CD14-positive monocyte (primary cell): Measurements from ENCODE around the gene NRSN1. TPM values are rescaled to one million over a fixed set of nuclear protein-coding genes. Genes with fewer than 3 reads are reported as not detected.
A peak's percentile ranks its signal among the peaks of the same experiment; 100 is the strongest.

ENCODE experiments used
- DNase-seq, 3 donors: peaks; one replicate each; pipeline ENCODE4 v3.0.0-alpha.2; 2011 to 2022
- H2AFZ ChIP-seq: 2 replicates; pipeline ENCODE4 v1.6.0; 2012; ENCODE audit warnings: mild to moderate bottlenecking, low read depth, low read length, inconsistent platforms; ENCODE audit not compliant: insufficient read depth, poor library complexity, severe bottlenecking
- H3K27ac ChIP-seq, 2 donors: 1 replicate in 1 of 2; 2 replicates in 1 of 2; pipeline ENCODE4 v1.5.1; 2012 to 2013; ENCODE audit warnings: low read length in 2 of 2, control low read depth in 1 of 2, inconsistent platforms in 1 of 2, low read depth in 1 of 2, mild to moderate bottlenecking in 1 of 2
- H3K27me3 ChIP-seq, 2 donors: one replicate each; pipeline versions ENCODE4 v1.6.0 to v1.6.1; 2011 to 2013; ENCODE audit warnings: low read length in 2 of 2; ENCODE audit not compliant: control insufficient read depth in 2 of 2, insufficient read depth in 2 of 2
- H3K36me3 ChIP-seq, 2 donors: replicated peaks in 1 of 2; 1 replicate in 1 of 2; 2 replicates in 1 of 2; pipeline versions ENCODE4 v1.5.1 to v1.6.1; 2012 to 2013; ENCODE audit warnings: low read length in 2 of 2, control low read depth in 1 of 2, inconsistent platforms in 1 of 2, mild to moderate bottlenecking in 1 of 2; ENCODE audit not compliant: insufficient read depth in 2 of 2, control insufficient read depth in 1 of 2
- H3K4me1 ChIP-seq, 2 donors: 1 replicate in 1 of 2; 2 replicates in 1 of 2; pipeline versions ENCODE4 v1.5.1 to v1.6.1; 2012 to 2013; ENCODE audit warnings: low read length in 2 of 2, control low read depth in 1 of 2, inconsistent platforms in 1 of 2, mild to moderate bottlenecking in 1 of 2, moderate library complexity in 1 of 2; ENCODE audit not compliant: insufficient read depth in 2 of 2, control insufficient read depth in 1 of 2
- H3K4me2 ChIP-seq: replicated peaks from 2 replicates; pipeline ENCODE3; 2012; ENCODE audit warnings: low read length, moderate library complexity, mild to moderate bottlenecking; ENCODE audit not compliant: poor library complexity, severe bottlenecking; ENCODE audit errors: extremely low read depth
- H3K4me3 ChIP-seq, 3 experiments: fragments of 200-600 bp in 1 of 3; sonication (generic) in 1 of 3; replicated peaks in 1 of 3; 1 replicate in 2 of 3; 2 replicates in 1 of 3; pipeline ENCODE4 v1.5.1; 2011 to 2013; ENCODE audit warnings: low read length in 3 of 3, mild to moderate bottlenecking in 3 of 3, control low read depth in 2 of 3, low read depth in 2 of 3, inconsistent platforms in 1 of 3, moderate library complexity in 1 of 3
- H3K79me2 ChIP-seq: 2 replicates; pipeline ENCODE4 v1.6.0; 2012; ENCODE audit warnings: mild to moderate bottlenecking, control low read depth, inconsistent platforms, low read length, moderate library complexity; ENCODE audit not compliant: insufficient read depth
- H3K9ac ChIP-seq: 2 replicates; pipeline ENCODE4 v1.6.0; 2017; ENCODE audit warnings: low read length, mild to moderate bottlenecking; ENCODE audit not compliant: insufficient read depth, poor library complexity, severe bottlenecking
- H3K9me3 ChIP-seq, 2 donors: replicated peaks in 1 of 2; 1 replicate in 1 of 2; 2 replicates in 1 of 2; pipeline versions ENCODE4 v1.5.1 to v1.6.1; 2012 to 2013; ENCODE audit warnings: low read length in 2 of 2, control low read depth in 1 of 2; ENCODE audit not compliant: control insufficient read depth in 1 of 2, insufficient read depth in 1 of 2
- H4K20me1 ChIP-seq: 2 replicates; pipeline ENCODE4 v1.6.0; 2012; ENCODE audit warnings: mild to moderate bottlenecking, low read length, control low read depth, moderate library complexity; ENCODE audit not compliant: insufficient read depth
- H3K27ac Mint-ChIP-seq, 7 donors: one replicate each; pipeline ENCODE4 v1.8.0; 2020; ENCODE audit warnings: mild to moderate bottlenecking in 7 of 7, mixed read lengths in 7 of 7, moderate library complexity in 6 of 7, inconsistent platforms in 2 of 7
- H3K27me3 Mint-ChIP-seq, 3 donors: one replicate each; pipeline ENCODE4 v1.8.0; 2021 to 2022; ENCODE audit warnings: low read depth in 3 of 3, mild to moderate bottlenecking in 3 of 3, mixed read lengths in 3 of 3, moderate library complexity in 3 of 3, inconsistent platforms in 1 of 3
- H3K36me3 Mint-ChIP-seq, 2 donors: one replicate each; pipeline ENCODE4 v1.8.0; 2020; ENCODE audit warnings: mixed read lengths in 2 of 2, inconsistent platforms in 1 of 2, mild to moderate bottlenecking in 1 of 2
- H3K4me1 Mint-ChIP-seq: one replicate; pipeline ENCODE4 v1.8.0; 2020; ENCODE audit warnings: mild to moderate bottlenecking, mixed read lengths
- H3K4me3 Mint-ChIP-seq, 2 donors: one replicate each; pipeline ENCODE4 v1.8.0; 2020; ENCODE audit warnings: mild to moderate bottlenecking in 2 of 2, mixed read lengths in 2 of 2, moderate library complexity in 1 of 2
- H3K9me3 Mint-ChIP-seq, 7 donors: one replicate each; pipeline ENCODE4 v1.8.0; 2020 to 2022; ENCODE audit warnings: mixed read lengths in 7 of 7, mild to moderate bottlenecking in 6 of 7, moderate library complexity in 6 of 7, inconsistent platforms in 2 of 7
- CTCF ChIP-seq: fragments of 200-600 bp; IDR thresholded peaks from one replicate; pipeline ENCODE4 v1.8.0; 2022; ENCODE audit warnings: antibody characterized with exemption, mild to moderate bottlenecking
- WGBS: methylation state at CpG from one replicate; pipeline ENCODE4 v1.1.5; 2013; ENCODE audit warnings: missing lambda C conversion rate; ENCODE audit not compliant: insufficient coverage; 5-methylcytosine and 5-hydroxymethylcytosine counted together
- intact Hi-C, 2 donors: fragments of 100-400 bp; cut with micrococcal nuclease; formaldehyde crosslinking; loops; one replicate each; pipeline versions ENCODE4 v1.15.0 to v1.15.1; 2023
- polyA minus RNA-seq: library from RNA; depleted of rRNA, polyadenylated mRNA; stranded (reverse); fragments of >200 nt; gene quantifications from 2 replicates; pipeline ENCODE4 v1.2.3, GENCODE V29; 2012
- polyA plus RNA-seq, 3 donors: library from polyadenylated mRNA; depleted of rRNA in 1 of 3; unstranded in 2 of 3; stranded (reverse) in 1 of 3; fragments of 300-500 nt in 2 of 3; fragments of >200 nt in 1 of 3; fragmentation: Illumina TruSeq in 2 of 3; gene quantifications; 1 replicate in 2 of 3; 2 replicates in 1 of 3; pipeline ENCODE4 v1.2.3, GENCODE V29; 2012 to 2021
- total RNA-seq, 12 experiments: library from RNA in 1 of 12; stranded (reverse) in 1 of 12; fragments of 120-200 nt in 1 of 12; gene quantifications; one replicate each; pipeline ENCODE4 v1.2.4 and lab custom pipeline; 2013 to 2026; ENCODE audit warnings: mixed read lengths in 6 of 12, inconsistent platforms in 1 of 12

The NRSN1 gene
- total RNA-seq (2013) = not detected
- polyA plus RNA-seq (not detected), polyA minus RNA-seq (not detected in 2 replicates), total RNA-seq (lab: John Stamatoyannopoulos, UW) (0 to 4.7 (median 0.04) reads per million in 11 experiments)

GRCh38 chr6:24125980-24126379 lies at the start of gene NRSN1:
Gene NRSN1 (plus strand): TSS chr6:24126215. CDS start chr6:24134328, 8,113 bp downstream.
- no peak for TF ChIP-seq CTCF
- Mint-ChIP-seq H3K4me3 (peak within 1 kb of the TSS in 1 of 2 donors; percentile 43), H3K9me3 (peaks cover 0 to 4% (median 0%) of the 10 kb centered on the region in 7 donors), H3K27ac (peak within 1 kb of the TSS in 2 of 7 donors; percentile 13 to 31), H3K4me1 (peaks cover 4% of the 10 kb centered on the region), H3K27me3 (peaks cover 3 to 13% (median 12%) of the 10 kb centered on the region in 3 donors), H3K36me3 (no peaks in the 10 kb centered on the region)
- intact Hi-C loops = no loop called here
- Histone ChIP-seq H3K27ac (no peak within 1 kb of the TSS), H3K79me2 (no peaks in the 10 kb centered on the region), H4K20me1 (no peaks in the 10 kb centered on the region), H3K4me1 (no peaks in the 10 kb centered on the region), H3K9me3 (no peaks in the 10 kb centered on the region), H3K27me3 (peaks cover 0 to 4% of the 10 kb centered on the region in 2 donors), H3K4me2 (no peak within 1 kb of the TSS), H3K36me3 (no peaks in the 10 kb centered on the region), H2AFZ (no peak within 1 kb of the TSS), H3K4me3 (no peak within 1 kb of the TSS), H3K9ac (no peak within 1 kb of the TSS)
- DNase-seq = no peak
- WGBS = 6% methylated on average over 22 of the region's 37 CpGs

- no peak overlapping the region for H3K4me3 ChIP-seq
- H3K27ac ChIP-seq = no peak overlapping the region
- no peaks in the 10 kb centered on the region for H3K79me2 ChIP-seq
- H4K20me1 ChIP-seq = no peaks in the 10 kb centered on the region
- H3K27ac Mint-ChIP-seq = no peak overlapping the region
- no peak for DNase-seq
- no peak overlapping the region for H3K4me2 ChIP-seq
- no peaks in the 10 kb centered on the region for H3K27me3 Mint-ChIP-seq
- no peaks in the 10 kb centered on the region for H3K36me3 ChIP-seq
- no peaks in the 10 kb centered on the region for H3K36me3 Mint-ChIP-seq
- H3K27me3 ChIP-seq = no peaks in the 10 kb centered on the region
- H3K4me1 Mint-ChIP-seq = no peaks in the 10 kb centered on the region
- peaks cover under 1 to 23% (median 11%) of the 10 kb centered on the region in 7 donors for H3K9me3 Mint-ChIP-seq
- WGBS = no CpG with 5 or more reads among the region's 3 CpGs
- H3K9ac ChIP-seq = no peak overlapping the region
- H3K4me1 ChIP-seq = no peaks in the 10 kb centered on the region
- TF ChIP-seq CTCF = no peak
- H2AFZ ChIP-seq = no peak overlapping the region
- no peak overlapping the region for H3K4me3 Mint-ChIP-seq
- intact Hi-C loops = no loop called here
- H3K9me3 ChIP-seq = peaks cover 0 to 11% of the 10 kb centered on the region in 2 donors
Measured at GRCh38 chr6:24078200-24078599, 47.8 kb upstream of the NRSN1 start.
